ENCODE data around the gene ARHGEF12.

Gene ARHGEF12

GRCh38 chr11:120388261-120388660 lies 52.0 kb downstream of the ARHGEF12 start:
- no peak for DNase-seq

GRCh38 chr11:120389693-120390584 lies 53.7 kb downstream of the ARHGEF12 start:
- DNase-seq = no peak

DNA sequence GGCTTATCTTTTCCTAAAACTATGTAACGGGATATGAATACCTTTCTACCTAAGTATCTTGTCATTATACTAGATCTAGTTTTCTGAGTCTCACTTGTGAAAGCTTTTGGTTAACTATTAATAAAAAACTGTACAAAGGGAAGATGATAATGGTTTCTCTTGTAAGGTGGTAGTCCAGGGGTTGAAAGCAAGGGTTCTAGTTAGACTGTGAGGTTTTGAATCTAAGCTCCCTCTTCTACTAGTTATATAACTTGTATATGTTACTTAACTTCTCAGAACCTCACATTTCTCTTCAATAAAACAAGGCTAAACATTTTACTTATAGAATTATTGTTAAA lies 54.3 kb downstream of the ARHGEF12 start:
- no peak for DNase-seq

DNA sequence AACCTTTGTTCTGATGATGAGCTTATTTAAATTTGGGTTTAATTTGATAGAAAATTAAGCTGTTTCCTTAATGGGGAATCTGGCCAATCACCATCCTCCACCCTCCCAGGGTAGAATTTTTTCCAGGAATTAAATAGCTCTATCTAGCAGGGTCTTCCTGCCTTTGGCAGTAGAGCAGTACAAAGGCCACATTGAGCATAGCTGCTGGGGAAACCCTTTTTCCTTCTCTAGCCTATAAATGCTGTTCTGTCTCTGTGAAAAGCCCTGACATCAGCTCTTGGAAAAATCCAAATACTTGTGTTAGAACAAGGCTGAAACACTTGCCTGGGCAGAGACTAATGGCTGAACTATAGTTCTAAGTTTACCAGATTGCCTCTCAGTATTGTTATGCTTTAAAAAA lies 55.1 kb downstream of the ARHGEF12 start:
- DNase-seq = no peak

GRCh38 chr11:120391854-120392253 lies 55.6 kb downstream of the ARHGEF12 start:
- no peak for DNase-seq

DNA sequence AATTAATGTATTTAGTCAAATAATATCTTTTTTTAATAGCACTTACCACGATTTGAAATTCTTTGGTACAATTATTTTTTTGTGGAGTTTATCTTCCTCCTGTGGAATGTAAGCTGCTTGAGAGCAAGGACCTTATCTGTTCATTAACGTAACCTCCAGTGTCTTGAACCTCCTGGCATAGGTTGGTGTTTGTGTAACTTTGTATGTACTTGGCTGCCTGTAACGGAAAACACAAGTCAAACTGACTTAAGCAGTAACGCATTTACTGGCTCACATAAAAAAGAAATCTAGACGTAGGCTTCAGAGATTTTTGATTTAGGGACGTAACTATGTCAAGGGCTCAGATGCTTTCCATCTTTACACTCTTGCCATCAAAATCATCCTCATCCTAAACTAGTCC lies 56.1 kb downstream of the ARHGEF12 start:
- DNase-seq = no peak

DNA sequence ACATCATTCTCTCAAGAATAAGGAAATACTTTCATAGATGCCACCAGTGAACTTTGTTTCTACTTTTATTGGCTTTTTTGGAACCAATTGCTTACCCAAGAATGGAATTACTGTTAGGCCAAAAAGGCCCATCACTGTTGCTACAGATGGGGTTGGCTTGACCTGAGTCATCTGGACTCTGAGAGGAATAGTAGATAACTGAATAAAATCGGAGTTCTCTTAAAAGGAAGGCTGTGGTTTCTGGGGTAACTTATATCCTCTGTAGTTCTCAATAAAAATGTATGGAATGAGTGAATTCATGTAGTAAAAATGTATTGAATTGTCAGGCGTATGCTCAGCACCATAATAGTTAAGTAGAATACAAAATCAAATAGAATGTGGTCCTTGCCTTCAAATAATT lies 56.6 kb downstream of the ARHGEF12 start:
- DNase-seq = no peak

- DNase-seq = no peak
Measured at GRCh38 chr11:120394119-120394518, 57.9 kb downstream of the ARHGEF12 start.

DNA sequence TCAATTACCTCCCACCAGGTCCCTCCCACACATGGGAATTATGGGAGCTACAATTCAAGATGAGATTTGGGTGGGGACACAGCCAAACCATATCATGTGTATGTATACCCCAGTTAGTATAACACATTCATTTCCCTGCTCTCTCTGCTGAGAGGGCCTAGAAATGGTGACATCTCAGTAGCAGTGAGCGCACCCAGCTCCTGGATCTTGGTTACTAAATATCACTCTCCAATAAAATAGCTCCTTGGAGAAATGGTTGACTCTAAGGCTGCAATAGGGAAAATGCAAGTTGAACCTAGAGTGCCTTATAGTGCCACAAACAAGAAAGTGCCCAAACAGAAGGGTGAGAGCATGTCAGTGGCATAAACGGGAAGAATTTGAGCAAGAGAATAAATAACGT lies 59.6 kb downstream of the ARHGEF12 start:
- DNase-seq = no peak

DNA sequence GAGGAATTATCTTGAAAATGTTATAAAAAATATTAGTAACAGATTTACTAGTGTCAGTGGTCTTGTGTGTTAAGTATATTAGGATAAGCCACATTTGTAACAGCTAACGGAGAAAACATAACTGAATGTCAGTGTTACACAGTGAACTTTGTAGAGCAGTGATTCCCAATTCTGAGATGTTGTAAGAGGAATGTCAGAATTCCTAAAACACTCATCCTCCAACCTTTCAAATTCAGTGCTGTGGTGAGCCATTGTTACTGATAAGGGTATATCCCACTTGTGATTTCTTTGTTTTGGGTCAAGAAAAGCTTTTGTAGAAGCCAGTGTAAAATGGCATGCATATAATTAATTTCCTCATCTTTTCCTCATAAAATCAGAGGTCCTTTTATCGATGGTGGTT lies 61.9 kb downstream of the ARHGEF12 start:
- DNase-seq = no peak

GRCh38 chr11:120399307-120399706 lies 63.1 kb downstream of the ARHGEF12 start:
- DNase-seq = no peak

GRCh38 chr11:120400564-120401364 lies 64.6 kb downstream of the ARHGEF12 start:
- no peak for DNase-seq

DNA sequence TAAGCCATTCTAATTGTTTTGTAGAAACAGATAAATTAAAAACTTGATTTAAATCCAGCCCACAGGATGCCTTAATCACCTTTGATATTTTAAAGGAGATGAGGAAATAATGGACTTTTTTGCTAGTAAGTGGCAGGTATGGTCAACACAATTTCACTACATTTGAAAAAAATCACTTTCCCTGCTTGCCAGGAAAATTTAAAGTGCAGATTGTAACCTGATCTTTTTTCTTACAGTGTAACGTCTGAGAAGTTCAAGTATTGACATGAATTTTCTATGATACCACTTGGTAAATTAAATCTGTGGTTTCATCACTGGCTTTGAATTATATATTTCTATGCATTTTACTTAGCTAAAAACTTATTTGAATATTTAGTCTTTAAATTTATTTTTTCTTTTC lies 65.3 kb downstream of the ARHGEF12 start:
- no peak for DNase-seq

DNA sequence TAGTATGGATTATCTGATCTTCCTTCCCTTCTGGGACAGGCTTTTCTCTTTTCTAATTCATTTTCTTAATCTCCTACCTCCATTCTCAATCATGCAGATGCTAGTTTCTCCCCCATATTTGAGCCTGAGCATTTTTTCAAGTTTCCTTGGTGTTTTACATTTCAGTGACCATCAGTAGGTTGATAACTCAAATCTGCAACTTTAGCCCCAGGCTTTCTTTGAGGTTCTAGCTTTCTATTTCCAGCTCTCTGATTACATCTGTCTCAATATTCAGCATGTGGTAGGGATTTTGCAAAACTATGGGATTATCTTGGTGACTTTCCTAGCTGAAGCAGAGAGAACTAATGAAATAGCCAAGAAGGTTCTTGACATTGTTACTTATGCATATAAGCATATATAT lies 67.8 kb downstream of the ARHGEF12 start:
- no peak for DNase-seq

DNA sequence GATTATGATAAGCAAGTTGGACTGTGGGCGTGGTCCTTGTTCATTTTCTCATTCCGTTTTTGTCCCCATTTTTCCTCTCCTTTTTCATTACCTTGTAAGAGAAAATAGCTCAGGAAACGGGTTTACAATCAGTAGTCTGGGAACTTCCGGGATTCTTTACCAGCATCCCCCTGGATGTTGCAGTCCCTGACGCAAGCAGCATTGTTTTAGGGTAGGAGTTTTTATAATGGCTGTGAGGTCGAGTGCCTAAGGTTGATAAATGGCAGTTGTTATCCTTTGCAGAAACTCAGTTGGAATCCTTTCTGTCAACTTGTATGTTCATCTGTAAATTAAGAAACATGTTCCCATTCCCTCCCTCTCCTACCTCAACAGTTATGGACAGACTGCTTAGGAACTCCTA lies 68.3 kb downstream of the ARHGEF12 start:
- DNase-seq = no peak

- DNase-seq = no peak
Measured at GRCh38 chr11:120409655-120410054, 73.4 kb downstream of the ARHGEF12 start.

- no peak for DNase-seq
Measured at GRCh38 chr11:120410622-120411380, 74.6 kb downstream of the ARHGEF12 start.

GRCh38 chr11:120413480-120413879 lies 77.3 kb downstream of the ARHGEF12 start:
- no peak for DNase-seq

GRCh38 chr11:120420572-120420971 lies 84.4 kb downstream of the ARHGEF12 start:
- DNase-seq = no peak

DNA sequence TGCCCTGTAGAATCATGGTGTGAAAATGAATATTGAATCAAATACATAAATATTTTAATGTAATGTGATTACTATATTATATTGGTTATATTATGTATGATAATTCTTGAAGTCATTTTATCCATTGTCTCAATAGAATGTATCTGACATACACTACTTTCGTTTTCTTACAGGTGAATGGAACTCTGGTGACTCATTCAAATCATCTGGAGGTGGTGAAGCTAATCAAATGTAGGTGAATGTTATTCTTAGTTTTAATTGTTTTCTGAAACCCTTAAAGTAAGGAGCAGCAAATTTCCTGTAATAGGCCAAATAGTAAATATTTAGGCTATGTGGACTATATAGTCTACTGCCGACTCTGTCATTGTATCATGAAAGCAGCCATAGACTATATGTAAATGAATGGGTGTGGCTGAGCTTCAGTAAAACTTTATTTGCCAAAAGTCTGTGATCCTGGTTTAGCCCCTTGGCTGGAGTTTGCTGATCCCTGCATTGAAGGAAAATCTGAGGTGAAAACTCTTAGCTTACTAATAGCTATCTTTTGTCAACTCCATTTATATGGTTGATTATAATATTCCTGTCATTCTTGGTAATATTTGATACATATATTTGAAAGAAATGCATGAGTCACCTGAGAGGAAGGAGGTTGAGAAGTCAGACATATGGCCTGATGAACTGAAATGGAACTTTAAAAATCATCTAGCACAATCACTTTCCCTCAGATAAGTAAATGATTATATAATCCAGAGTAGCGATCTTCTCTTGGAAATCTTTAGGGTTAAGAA lies 88.2 kb downstream of the ARHGEF12 start:
- no peak for DNase-seq

DNA sequence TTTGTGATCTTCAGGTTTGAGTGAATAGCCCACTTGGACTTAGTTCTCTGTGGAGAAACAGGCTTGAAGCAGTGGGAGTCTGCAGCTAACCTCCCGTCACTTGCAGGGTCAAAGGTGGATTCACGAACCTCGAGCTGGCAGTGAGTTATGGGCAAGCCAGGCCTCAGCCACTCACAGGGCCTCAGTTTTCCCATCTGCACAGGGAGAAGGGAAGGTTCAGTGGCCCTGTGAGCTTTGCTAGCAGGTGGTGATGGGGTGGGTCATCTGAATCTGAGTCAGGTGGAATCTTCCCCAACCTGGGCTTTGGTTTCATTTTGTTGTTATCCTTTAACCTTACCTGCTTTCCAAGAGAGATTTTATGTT lies 88.7 kb downstream of the ARHGEF12 start:
- no peak for DNase-seq

- no peak for DNase-seq
Measured at GRCh38 chr11:120425527-120425926, 89.3 kb downstream of the ARHGEF12 start.

- DNase-seq = no peak
Measured at GRCh38 chr11:120430146-120430545, 93.9 kb downstream of the ARHGEF12 start.

Measured in stimulated activated CD4-positive, alpha-beta T cell treated with anti-CD3 and anti-CD28 coated beads, Interleukin-4, amount 100 ng/mL, for 1 hour (primary cell).